ENCODE measurements around the gene PWWP2B. TPM values are rescaled to one million over a fixed set of nuclear protein-coding genes. Genes with fewer than 3 reads are reported as not detected.

PWWP2B gene
- polyA plus RNA-seq, 2 of the 4 experiments (the other 2 are of a cell fraction), result 2.8 to 7.3 TPM

GRCh38 chr10:132350391-132350790 lies 46.6 kb upstream of the PWWP2B start:
- POLR2A ChIA-PET, result no interaction called here
- no peak for ATAC-seq
- H3K4me3 ChIP-seq, result no peak overlapping the region
- no peak for DNase-seq (ENCODE audit: low read depth in 1 of 2, low spot score in 1 of 2)
- H3K4me2 ChIP-seq, result no peak overlapping the region
- CTCF ChIA-PET, result interaction anchor here (0.9 to 3.3 kb wide), 12 partner anchors 8 to 130 kb away, joined by 3 to 34 read pairs (median 5); no protein-coding TSS in a partner anchor
- no peaks in the 10 kb centered on the region for H3K4me1 ChIP-seq
- TF ChIP-seq HES2 (IDR thresholded peaks at IDR 0.05), result no peak
- TF ChIP-seq HOXA7 (CRISPR knock-in tag; IDR thresholded peaks at IDR 0.05), result no peak
- H3K9me3 ChIP-seq, result no peaks in the 10 kb centered on the region
- WGBS (ENCODE audit: missing lambda C conversion rate), result 92% methylated on average over 10 of the region's 11 CpGs
- no peak for FAIRE-seq
- H3K27ac ChIP-seq, result no peak overlapping the region

GRCh38 chr10:132350946-132351345 lies 46.1 kb upstream of the PWWP2B start:
- no peak for FAIRE-seq
- no peak overlapping the region for H3K4me3 ChIP-seq
- no peak overlapping the region for H3K27ac ChIP-seq
- DNase-seq (ENCODE audit: low read depth in 1 of 2, low spot score in 1 of 2), result no peak
- no peak for TF ChIP-seq HES2 (IDR thresholded peaks at IDR 0.05)
- TF ChIP-seq RAD21 (conservative IDR thresholded peaks at IDR 0.05 in 1 of 2, IDR thresholded peaks at IDR 0.05 in 1 of 2), result no peak
- H3K4me2 ChIP-seq, result no peak overlapping the region
- no peaks in the 10 kb centered on the region for H3K9me3 ChIP-seq
- ChIA-PET POLR2A (no interaction called here), CTCF (interaction anchor here (0.7 to 3.3 kb wide), 16 partner anchors 9 to 130 kb away, joined by 3 to 34 read pairs (median 4); no protein-coding TSS in a partner anchor)
- 92% methylated on average over 17 of the region's 17 CpGs for WGBS (ENCODE audit: missing lambda C conversion rate)
- H3K4me1 ChIP-seq, result no peaks in the 10 kb centered on the region
- ATAC-seq, result no peak

- WGBS (ENCODE audit: missing lambda C conversion rate), result 84% methylated on average over 16 of the region's 25 CpGs
- Histone ChIP-seq H3K27ac (no peak overlapping the region), H3K4me1 (no peaks in the 10 kb centered on the region), H3K4me2 (no peak overlapping the region), H3K9me3 (no peaks in the 10 kb centered on the region), H3K4me3 (no peak overlapping the region)
- POLR2A ChIA-PET, result no interaction called here
- no peak for FAIRE-seq
- CTCF ChIA-PET, result interaction anchor here (0.6 to 3.3 kb wide), 19 partner anchors 9 to 224 kb away, joined by 3 to 34 read pairs (median 4); no protein-coding TSS in a partner anchor
- no peak for DNase-seq (ENCODE audit: low read depth in 1 of 2, low spot score in 1 of 2)
- ATAC-seq, result no peak
- TF ChIP-seq MAX (IDR thresholded peaks at IDR 0.05), result no peak
- TF ChIP-seq FOSB (CRISPR knock-in tag; IDR thresholded peaks at IDR 0.05), result no peak
- TF ChIP-seq REST (IDR thresholded peaks at IDR 0.05), result no peak
- no peak for TF ChIP-seq CTCF (IDR thresholded peaks at IDR 0.05)
- no peak for TF ChIP-seq CHD2 (IDR thresholded peaks at IDR 0.05; ENCODE audit: low read length, partially characterized antibody)
- no peak for TF ChIP-seq ZC3H11A (IDR thresholded peaks at IDR 0.05)
- TF ChIP-seq EP300 (IDR thresholded peaks at IDR 0.05), result no peak
Measured at GRCh38 chr10:132351611-132352010, 45.4 kb upstream of the PWWP2B start.
